NCI-H2171 treated with DMSO at 0.1 percent for 48 hours (cell line): ENCODE results near the gene CEBPZ.
"Not testable (repeated sequence)": the region's sequence is repeated elsewhere in the genome, so short reads cannot be mapped to it uniquely, and the experiment has no call there.

Source experiments
- DNase-seq: peaks from one replicate; lab custom pipeline; 2025; lab: John Stamatoyannopoulos, UW

CEBPZ gene

DNA sequence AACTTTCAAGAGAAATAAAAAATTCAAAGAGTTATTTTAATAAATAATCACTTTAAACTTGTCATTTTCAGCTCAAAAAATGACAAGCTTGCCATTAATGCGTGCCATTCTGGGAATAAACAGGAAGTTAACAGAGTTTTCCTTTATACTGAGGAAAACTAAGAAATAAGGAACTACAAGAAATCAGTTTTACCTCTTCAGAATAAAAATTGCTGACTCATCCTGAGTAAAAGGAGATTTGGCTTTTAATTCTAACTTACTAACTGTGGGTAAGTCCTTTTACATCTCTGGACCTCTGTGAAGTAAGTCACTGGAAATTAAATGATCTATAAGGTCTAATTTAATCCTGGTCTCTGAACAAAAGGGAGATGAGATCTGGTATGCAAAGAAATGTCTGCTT is 16.1 kb downstream of the CEBPZ start:
- DNase-seq, result no peak

- no peak for DNase-seq
These were observed 19.5 kb downstream of the CEBPZ start for GRCh38 chr2:37211939-37212338.

DNA sequence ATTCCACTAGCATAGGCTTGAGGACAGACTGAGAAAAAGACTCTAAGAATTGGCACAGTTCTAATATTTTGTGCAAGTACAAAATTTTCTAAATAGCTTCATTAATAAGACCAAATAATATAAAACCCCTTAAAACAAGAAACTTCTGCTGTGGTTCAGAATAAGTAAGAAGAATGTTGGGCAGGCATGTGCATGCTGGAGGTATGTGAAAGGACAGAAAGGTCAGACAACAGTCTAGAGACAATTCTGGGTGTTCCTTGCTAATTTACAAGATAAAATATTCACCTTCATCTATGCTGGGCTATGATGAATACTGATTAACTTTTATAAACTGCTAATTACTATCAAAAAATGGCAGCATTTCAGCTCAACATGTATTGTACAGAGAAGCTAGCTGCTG is 20.2 kb downstream of the CEBPZ start:
- no peak for DNase-seq

GRCh38 chr2:37206760-37207159 is 24.6 kb downstream of the CEBPZ start:
- DNase-seq, result not testable (repeated sequence)

- DNase-seq, result no peak
These were observed 25.6 kb downstream of the CEBPZ start for GRCh38 chr2:37205689-37206341.

- DNase-seq, result not testable (repeated sequence)
These were observed 26.2 kb downstream of the CEBPZ start for GRCh38 chr2:37205071-37205661.

DNA sequence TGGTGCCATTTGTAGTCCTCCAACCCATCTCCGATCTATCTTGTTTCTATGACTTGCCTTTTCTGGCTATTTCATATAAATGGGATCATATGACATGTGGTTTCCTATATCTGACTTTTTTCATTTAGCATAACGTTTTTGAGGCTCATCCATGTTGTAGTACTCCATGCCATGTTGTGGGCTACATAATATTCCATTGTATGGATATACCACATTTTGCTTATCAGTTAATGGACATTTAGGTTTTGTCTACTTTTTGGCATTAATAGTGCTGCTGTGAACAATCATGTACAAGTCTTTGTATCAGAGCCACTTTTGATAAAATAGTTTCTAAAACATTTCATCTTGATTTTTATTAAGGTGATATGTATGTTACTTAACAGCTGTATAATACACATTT is 27.7 kb downstream of the CEBPZ start:
- no peak for DNase-seq

GRCh38 chr2:37201766-37202165 is 29.6 kb downstream of the CEBPZ start:
- no peak for DNase-seq

DNA sequence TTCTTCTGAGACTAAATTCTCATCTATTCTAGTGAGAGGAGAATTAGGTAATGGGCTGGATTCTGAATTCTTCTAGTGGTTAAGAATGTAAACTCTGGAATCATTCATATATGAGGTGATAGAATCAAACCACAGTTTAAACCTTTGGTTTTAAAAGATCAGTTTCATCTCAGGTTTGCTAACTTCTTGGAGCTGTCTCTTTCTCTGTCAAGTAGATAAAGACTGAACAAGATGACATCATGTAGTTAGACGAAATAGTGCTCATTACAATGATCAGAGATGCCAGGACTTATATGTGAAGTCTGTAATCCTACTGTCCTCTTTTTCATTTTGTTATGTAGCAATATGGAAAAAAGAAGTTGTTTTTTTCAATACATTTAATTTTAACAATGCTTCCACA is 30.2 kb downstream of the CEBPZ start:
- DNase-seq, result no peak

DNA sequence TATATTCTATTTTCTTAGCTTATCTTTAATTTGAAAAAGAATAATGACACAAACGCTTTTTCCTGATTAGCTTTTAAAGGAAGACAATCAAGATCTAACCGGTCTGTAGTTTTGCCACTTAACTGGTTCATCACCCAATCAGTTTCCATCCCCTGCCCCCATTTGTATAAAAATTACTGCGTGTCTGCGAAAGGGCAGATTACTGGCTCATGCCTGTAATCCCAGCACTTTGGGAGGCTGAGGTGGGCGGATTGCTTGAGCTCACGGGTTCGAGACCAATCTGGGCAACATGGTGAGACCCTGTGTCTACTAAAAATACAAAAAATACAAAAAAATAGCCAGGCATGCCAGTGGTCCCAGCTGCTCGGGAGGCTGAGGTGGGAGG is 32.7 kb downstream of the CEBPZ start:
- no peak for DNase-seq

- peak; percentile 82 for DNase-seq
These were observed 34.8 kb downstream of the CEBPZ start, which contains the start of gene CEBPZOS for GRCh38 chr2:37196320-37197195. TSS of gene CEBPZOS (plus strand) at chr2:37196496. CDS start at chr2:37199705, 3,209 bp downstream.

DNA sequence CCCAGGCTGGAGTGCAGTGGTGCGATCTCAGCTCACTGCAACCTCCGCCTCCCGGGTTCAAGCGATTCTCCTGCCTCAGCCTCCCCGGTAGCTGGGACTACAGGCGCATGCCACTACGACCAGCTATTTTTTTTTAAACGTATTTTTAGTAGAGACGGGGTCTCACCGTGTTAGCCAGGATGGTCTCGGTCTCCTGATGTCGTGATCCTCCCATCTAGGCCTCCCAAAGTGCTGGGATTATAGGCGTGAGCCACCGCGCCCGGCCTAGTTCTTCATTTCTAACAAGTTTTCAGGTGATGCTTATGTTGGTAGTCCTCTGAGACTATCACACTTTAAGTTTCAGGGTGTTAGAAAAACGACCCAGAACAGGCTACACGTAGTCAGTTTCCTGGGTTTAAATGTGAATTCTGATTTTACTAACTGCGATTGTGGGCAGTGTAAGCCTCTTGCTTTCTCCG is 35.5 kb downstream of the CEBPZ start:
- not testable (repeated sequence) for DNase-seq

- DNase-seq, result no peak
These were observed 38.8 kb downstream of the CEBPZ start for GRCh38 chr2:37192551-37192950.

GRCh38 chr2:37191747-37192146 is 39.6 kb downstream of the CEBPZ start:
- DNase-seq, result no peak

DNA sequence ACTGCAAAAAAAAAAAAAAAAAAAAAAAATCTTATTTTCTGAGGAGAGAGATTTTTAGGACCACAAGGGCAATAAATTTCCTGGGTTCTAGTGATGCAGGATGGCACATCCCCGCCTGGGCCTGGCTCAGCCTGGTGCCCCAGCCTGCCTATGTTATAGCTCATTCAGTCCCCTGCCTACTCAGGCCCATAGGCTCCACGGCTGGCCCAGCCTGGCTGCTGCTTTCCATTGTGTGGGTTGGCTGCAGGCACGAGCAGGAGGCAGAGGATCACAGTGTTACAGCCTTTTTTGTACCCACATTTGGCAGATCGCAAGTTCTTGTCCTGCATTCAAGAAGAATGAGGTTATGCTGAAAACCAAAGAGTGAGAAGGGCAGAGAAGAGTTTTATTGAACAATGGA is 40.1 kb downstream of the CEBPZ start:
- DNase-seq, result no peak

DNA sequence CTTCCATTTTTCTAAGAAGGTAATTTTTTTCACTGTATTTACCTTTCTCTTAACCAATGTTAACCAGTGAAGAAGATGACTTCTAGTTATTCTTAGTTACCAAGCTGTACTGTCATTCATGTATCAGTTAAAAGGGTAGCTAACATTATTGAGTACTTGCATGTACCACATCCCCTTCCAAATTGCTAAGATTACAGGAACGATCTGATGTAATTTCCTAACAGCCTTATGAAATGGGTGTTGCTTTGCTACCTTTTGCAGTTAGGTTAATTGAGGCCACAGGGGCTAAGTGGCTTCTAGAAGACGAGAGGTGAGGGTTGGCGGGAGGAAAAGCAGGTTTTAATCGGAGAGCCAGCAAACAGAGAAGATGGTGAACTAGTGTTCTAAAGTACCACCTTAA is 41.1 kb downstream of the CEBPZ start:
- no peak for DNase-seq

DNA sequence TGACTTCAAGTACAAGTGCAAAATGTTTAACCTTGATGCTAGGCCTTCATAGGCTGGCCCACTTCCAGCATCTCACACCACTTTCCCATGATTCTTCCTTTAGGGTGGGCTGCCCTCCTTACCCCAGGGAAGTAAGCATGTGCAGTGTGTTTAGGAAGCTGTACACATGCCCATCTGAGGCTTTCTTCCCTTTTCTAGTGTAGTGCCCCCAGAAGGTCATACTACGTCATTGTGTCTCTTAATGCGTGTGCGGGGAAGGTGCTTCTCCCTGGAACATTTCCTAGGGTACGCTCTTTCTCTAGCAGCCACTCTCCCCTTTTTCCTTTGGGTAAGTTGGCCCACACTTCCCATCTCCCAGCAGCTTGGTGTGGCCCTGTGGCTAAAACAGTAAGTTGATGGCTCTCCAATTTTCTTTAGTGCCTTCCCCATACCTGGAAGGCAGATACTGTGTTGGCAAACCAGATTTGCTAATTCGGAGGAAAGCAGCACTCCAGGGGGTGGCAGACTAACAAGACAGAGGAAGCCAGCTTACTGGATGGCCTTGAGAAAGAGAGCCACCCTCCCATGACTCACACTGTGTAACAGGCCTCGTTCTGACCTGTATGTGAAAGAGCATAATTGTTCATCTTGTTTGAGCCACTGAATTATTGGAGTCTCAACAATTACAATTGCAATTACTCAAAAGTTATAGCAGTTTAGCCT is 41.8 kb downstream of the CEBPZ start:
- DNase-seq, result no peak

GRCh38 chr2:37188570-37188969 is 42.8 kb downstream of the CEBPZ start, which contains the start of gene SULT6B1:
TSS of gene SULT6B1 (minus strand) at chr2:37188670. CDS start at chr2:37188640, 30 bp downstream.
- no peak for DNase-seq

DNA sequence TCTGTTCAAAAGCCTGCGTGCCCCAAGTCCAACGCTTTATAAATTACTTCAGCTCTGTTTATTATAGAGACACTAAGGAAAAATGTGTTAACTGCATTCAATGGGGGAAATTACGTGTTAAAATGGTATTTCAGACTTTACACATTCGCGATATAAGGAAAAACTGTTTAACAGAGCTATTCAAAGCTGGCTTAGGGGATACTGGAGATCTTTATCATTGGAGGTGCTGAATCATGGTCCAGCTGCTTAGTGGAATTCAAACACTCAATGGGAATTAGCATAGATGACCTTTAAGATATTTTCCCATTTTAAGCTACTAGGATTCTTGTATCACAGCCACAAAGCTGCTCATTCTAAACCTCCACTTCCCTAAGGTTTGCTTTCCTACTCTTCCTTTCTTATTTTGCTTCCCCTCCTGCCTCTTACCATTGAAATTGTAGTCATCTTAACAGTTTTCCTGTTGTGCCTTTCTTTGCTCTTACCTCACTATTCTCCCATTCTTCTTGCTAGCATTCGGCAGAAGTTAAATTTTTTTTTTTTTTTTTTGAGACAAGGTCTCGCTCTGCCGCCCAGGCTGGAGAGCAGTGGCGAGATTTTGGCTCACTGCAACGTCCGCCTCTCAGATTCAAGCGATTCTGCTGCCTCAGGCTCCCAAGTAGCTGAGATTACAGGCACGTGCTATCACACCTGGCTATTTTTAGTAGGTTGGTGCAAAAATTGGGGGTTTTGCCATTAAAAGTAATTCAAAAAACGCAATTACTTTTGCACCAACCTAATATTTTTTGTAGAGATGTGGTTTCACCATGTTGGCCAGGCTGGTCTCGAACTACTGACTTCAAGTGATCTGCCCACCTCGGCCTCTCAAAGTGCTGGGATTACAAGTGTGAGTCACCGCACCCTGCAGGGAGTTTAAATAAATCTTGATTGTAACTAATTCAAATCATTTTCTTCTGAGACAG is 49.4 kb downstream of the CEBPZ start:
- DNase-seq, result no peak

- no peak for DNase-seq
These were observed 50.8 kb downstream of the CEBPZ start for GRCh38 chr2:37180640-37181039.
